Amniotic epithelial cell (primary cell): ENCODE measurements around the gene ABCB9.

Experiments
- DNase-seq: peaks from one replicate; pipeline ENCODE4 v3.0.0-alpha.2; 2010; ENCODE audit warnings: low read depth

ABCB9 gene

DNA sequence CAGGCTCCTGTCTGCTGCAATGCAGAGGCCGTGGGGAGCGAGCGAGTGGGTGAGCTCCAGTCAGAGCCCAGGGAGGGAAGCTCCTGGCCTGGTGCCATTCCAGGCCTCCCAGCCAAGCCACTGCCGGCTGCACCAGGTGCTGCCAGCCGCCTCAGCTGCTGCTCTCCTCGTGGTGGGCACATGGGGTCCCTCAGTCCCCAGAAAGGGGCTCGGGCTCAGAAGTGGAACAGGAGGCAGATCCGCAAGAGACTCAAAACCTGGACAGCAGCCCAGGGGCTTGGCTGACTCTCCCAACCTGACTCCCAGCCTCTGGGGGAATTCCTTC lies 2.4 kb downstream of the ABCB9 start:
- DNase-seq, result peak; percentile 72

GRCh38 chr12:122961531-122962329 lies 4.5 kb downstream of the ABCB9 start:
- DNase-seq, result peak; percentile 60

DNA sequence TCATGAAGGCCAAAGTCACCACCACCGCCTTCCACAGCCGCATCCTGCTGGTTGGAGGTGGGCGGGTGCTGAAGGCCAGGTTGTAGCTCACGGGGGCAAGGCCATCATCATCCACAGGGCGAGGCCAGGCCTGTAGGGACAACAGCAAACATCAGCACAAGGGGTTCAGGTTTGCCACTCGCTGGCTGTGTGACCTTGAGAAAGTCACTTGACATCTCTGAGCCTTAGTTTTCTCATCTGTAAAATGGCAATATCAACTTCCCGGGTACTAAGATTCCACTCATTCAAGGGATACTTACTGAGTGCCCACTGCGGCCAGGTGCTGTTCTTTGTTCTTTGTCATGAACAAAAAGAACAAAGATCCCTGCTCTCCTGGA lies 6.1 kb downstream of the ABCB9 start:
- no peak for DNase-seq

- no peak for DNase-seq
Observed at GRCh38 chr12:122959566-122960192, 6.6 kb downstream of the ABCB9 start.

GRCh38 chr12:122958198-122958888 lies 7.9 kb downstream of the ABCB9 start:
- DNase-seq, result no peak

- DNase-seq, result no peak
Observed at GRCh38 chr12:122956035-122956434, 10.2 kb downstream of the ABCB9 start.

DNA sequence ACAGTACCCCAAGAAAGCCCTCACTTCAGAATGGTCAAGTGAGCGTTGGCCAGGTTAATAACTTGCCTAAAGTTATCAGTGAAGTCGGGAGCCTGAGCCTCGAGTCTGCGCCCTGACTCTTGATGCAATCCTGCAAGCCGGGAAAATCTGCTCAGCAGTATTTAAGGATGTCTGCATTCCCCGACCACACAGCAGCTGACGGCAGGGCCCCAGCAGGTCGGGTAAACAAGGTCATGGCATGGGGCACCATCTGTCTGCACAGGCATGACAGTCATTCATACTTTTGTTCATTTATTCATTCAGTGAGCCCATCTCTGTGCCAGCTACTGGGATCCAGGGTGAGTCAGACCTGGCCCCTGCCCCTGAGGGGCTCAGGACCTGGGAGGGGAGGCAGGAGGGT lies 11.1 kb downstream of the ABCB9 start:
- DNase-seq, result peak; percentile 43

- peak; percentile 53 for DNase-seq
Observed at GRCh38 chr12:122951979-122952892, 14.0 kb downstream of the ABCB9 start.

GRCh38 chr12:122951406-122951805 lies 14.9 kb downstream of the ABCB9 start:
- DNase-seq, result peak; percentile 39

GRCh38 chr12:122949816-122950675 lies 16.2 kb downstream of the ABCB9 start:
- DNase-seq, result no peak

GRCh38 chr12:122949405-122949804 lies 16.9 kb downstream of the ABCB9 start:
- no peak for DNase-seq

- DNase-seq, result no peak
Observed at GRCh38 chr12:122948605-122949004, 17.7 kb downstream of the ABCB9 start.

GRCh38 chr12:122947352-122947792 lies 18.9 kb downstream of the ABCB9 start:
- no peak for DNase-seq

GRCh38 chr12:122946690-122947341 lies 19.4 kb downstream of the ABCB9 start:
- peak; percentile 98 for DNase-seq

GRCh38 chr12:122944605-122945592 lies 21.4 kb downstream of the ABCB9 start:
- DNase-seq, result no peak

DNA sequence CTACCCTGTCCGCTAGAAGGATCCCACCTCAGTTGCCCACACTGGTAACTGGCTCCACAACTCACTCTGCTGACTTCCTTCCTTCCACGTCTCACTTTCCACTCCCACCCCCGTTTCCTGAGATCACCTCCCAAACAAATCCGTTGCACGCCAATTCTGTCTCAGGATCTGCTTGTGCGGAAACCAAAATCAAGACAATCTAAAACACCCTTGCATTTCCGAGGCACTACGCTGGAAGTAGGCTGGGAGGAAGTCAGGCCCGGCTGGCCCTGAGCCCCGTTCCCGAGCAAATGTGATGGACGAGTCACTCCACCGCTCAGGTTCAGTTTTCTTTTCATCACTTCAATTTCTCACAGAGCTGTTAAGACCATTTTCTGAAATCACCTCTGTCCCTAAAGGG lies 23.1 kb downstream of the ABCB9 start:
- no peak for DNase-seq

DNA sequence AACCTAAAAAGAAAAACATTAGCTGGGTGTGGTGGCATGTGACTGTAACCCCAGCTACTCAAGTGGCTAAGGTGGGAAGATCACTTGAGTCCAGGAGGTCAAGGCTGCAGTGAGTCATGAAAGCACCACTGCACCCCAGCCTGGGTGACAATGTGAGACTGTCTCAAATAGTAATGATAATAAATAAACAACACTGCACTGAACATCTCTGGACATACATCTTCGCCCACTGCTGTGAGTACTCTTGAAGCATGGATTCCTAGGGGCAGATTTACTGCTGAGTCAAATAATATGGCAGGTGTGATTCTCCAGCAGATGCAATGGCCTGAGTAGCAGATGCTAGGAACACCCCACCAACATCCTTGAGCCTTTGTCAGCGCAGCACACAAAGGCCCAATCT lies 23.6 kb downstream of the ABCB9 start:
- no peak for DNase-seq

GRCh38 chr12:122941351-122941750 lies 24.9 kb downstream of the ABCB9 start:
- peak; percentile 35 for DNase-seq

DNA sequence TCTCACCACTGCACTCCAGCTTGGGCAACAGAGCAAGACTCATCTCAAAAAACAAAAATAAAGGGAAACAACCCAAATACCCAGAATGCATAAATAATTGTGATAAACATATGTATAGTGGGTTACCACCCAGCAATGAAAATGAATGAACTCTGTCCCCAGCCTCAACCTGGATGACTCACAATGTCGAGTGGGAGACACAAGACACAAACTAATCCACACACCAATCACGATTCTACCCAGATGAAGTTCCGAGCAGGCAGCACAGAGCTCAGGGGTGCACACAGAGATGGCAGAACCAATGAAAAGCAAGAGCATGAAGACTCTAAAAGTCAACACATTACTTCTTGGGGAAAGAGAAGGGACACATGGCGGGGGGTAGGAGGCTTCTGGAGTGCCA lies 27.1 kb downstream of the ABCB9 start:
- DNase-seq, result no peak
